HCT116 (cell line): ENCODE measurements around the gene GMPPA.

Experiments
- CEBPB ChIP-seq: IDR thresholded peaks from 2 replicates; pipeline ENCODE4 v1.6.1; 2012; ENCODE audit warnings: low read depth
- EZH2 ChIP-seq: fragments of 200-600 bp; sonication (generic); IDR thresholded peaks from 2 replicates; pipeline ENCODE4 v1.6.1; 2017; ENCODE audit warnings: antibody characterized with exemption, mixed run types
- EZH2phosphoT487 ChIP-seq: fragments of 200-600 bp; IDR thresholded peaks from 2 replicates; pipeline ENCODE4 v1.6.1; 2018; ENCODE audit warnings: antibody characterized with exemption, borderline replicate concordance
- POLR2A ChIP-seq: IDR thresholded peaks from 2 replicates; pipeline ENCODE4 v1.7.0; 2011; ENCODE audit warnings: borderline replicate concordance; ENCODE audit not compliant: insufficient read depth, insufficient read length; ENCODE audit errors: extremely low read depth
- POLR2AphosphoS5 ChIP-seq: IDR thresholded peaks from 2 replicates; pipeline ENCODE4 v1.6.1; 2011; ENCODE audit warnings: mild to moderate bottlenecking, low read depth, low read length, moderate library complexity
- RAD21 ChIP-seq: IDR thresholded peaks from 2 replicates; pipeline ENCODE4 v1.6.1; 2012; ENCODE audit warnings: low read depth, mild to moderate bottlenecking
- SP1 ChIP-seq: IDR thresholded peaks from 2 replicates; pipeline ENCODE4 v1.6.1; 2012; ENCODE audit warnings: low read depth
- TCF7L2 ChIP-seq: IDR thresholded peaks from 2 replicates; pipeline ENCODE4 v1.7.0; 2011; ENCODE audit warnings: borderline replicate concordance, inconsistent platforms; ENCODE audit not compliant: insufficient read depth, insufficient read length; ENCODE audit errors: extremely low read depth
- YY1 ChIP-seq: IDR thresholded peaks from 2 replicates; pipeline ENCODE4 v1.6.1; 2011; ENCODE audit warnings: low read length, low read depth, moderate library complexity, mild to moderate bottlenecking; ENCODE audit not compliant: insufficient replicate concordance; ENCODE audit errors: extremely low read depth
- ZFX ChIP-seq: fragments of 450-650 bp; IDR thresholded peaks from 2 replicates; pipeline ENCODE4 v1.6.1; 2017
- TF ChIP-seq, protein P1 (sequence below), 3 experiments: fragments of 200-600 bp in 1 of 3; sonication (generic) in 1 of 3; IDR thresholded peaks in 2 of 3; conservative IDR thresholded peaks in 1 of 3; 2 replicates each; pipeline ENCODE4 v1.5.1; 2012 to 2017; ENCODE audit warnings: low read depth in 2 of 3, low read length in 2 of 3, antibody characterized with exemption in 1 of 3, borderline replicate concordance in 1 of 3, control low read depth in 1 of 3, mild to moderate bottlenecking in 1 of 3, mixed read lengths in 1 of 3, mixed run types in 1 of 3, moderate library complexity in 1 of 3; ENCODE audit not compliant: insufficient read depth in 1 of 3
- TF ChIP-seq, protein P2 (sequence below): IDR thresholded peaks from 2 replicates; pipeline ENCODE4 v1.6.1; 2012
- TF ChIP-seq, protein P3 (sequence below): IDR thresholded peaks from 2 replicates; pipeline ENCODE4 v1.6.1; 2012

DNA sequence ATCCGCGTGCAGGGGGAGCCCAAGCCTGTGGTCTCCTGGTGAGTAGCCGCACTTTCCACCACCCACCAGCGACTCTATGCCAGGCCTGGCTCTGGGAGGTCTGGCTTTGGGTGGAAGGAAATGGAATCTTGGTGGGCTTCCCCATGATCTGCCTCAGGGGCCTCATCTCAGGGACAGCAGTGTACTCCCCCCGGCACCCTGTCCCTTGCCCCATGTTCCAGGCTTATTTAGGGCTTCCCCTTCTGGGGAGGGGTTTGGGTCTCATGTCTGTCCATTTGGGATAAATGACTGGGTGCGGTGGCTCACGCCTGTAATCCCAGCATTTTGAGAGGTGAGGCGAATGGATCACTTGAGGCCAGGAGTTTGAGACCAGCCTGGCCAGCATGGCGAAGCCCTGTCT lies 36.3 kb upstream of the GMPPA start:
- TF ChIP-seq POLR2A (no peak), TCF7L2 (no peak), EZH2 (no peak), EZH2phosphoT487 (no peak), YY1 (no peak), SP1 (no peak), ZFX (no peak), POLR2AphosphoS5 (no peak), RAD21 (no peak), CEBPB (no peak)
- TF ChIP-seq, protein P1, sequence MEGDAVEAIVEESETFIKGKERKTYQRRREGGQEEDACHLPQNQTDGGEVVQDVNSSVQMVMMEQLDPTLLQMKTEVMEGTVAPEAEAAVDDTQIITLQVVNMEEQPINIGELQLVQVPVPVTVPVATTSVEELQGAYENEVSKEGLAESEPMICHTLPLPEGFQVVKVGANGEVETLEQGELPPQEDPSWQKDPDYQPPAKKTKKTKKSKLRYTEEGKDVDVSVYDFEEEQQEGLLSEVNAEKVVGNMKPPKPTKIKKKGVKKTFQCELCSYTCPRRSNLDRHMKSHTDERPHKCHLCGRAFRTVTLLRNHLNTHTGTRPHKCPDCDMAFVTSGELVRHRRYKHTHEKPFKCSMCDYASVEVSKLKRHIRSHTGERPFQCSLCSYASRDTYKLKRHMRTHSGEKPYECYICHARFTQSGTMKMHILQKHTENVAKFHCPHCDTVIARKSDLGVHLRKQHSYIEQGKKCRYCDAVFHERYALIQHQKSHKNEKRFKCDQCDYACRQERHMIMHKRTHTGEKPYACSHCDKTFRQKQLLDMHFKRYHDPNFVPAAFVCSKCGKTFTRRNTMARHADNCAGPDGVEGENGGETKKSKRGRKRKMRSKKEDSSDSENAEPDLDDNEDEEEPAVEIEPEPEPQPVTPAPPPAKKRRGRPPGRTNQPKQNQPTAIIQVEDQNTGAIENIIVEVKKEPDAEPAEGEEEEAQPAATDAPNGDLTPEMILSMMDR (IDR thresholded peaks at IDR 0.05 in 2 of 3, conservative IDR thresholded peaks at IDR 0.05 in 1 of 3; ENCODE audit: borderline replicate concordance in 1 of 3, insufficient read depth in 1 of 3, low read depth in 2 of 3, low read length in 2 of 3) = no peak
- TF ChIP-seq, protein P2, sequence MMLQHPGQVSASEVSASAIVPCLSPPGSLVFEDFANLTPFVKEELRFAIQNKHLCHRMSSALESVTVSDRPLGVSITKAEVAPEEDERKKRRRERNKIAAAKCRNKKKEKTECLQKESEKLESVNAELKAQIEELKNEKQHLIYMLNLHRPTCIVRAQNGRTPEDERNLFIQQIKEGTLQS = no peak
- TF ChIP-seq, protein P3, sequence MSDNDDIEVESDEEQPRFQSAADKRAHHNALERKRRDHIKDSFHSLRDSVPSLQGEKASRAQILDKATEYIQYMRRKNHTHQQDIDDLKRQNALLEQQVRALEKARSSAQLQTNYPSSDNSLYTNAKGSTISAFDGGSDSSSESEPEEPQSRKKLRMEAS = no peak
